GM21619 (cell line): ENCODE results near the gene ANKRD62.
"Not testable (repeated sequence)": the region's sequence is repeated elsewhere in the genome, so short reads cannot be mapped to it uniquely, and the experiment has no call there.

Source experiments
- ATAC-seq: cut with Tn5 transposase; IDR thresholded peaks from one replicate; pipeline ENCODE4 v1.9.1; 2021; ENCODE audit not compliant: unreplicated experiment

The ANKRD62 gene

DNA sequence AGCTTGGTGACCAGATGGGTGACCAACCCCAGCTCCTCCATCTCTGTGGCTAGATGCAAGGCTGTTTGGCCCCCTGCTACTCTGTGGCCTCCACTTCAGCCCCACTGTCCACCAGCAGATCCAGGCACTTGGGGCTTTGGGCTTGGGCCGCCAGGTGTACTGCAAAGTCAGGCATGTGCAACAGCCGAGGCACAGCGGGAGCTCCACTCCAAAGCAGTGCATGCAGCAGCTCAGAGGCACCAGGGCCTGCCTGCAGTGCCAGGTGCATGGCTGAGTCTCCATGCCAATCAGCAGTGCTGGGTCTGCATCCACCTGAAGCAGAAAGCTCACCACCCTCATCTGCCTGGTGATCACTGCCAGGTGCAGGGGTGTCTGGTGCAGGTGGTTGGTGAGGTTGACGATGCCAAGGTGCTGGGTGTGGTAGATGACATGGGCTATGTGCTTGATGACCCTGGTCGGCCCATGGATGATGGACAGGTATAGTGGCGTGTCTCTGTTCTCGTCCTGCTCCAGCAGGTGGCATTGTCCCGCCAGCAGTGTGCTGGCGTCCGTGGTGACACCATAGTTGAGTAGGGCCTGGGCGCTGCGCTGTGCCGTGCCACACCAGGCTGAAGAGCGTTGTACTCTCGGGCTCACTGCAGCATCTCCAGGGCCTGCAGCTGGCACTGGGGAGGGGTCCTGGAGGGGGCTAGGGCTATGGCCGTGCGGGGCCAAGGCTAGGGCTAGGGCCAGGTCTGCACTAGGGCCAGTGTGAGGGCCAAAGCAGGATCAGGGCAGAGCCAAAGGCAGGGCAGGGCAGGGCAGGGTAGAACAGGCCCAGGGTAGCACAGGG, 1.0 kb upstream of the ANKRD62 start:
- no peak for ATAC-seq

DNA sequence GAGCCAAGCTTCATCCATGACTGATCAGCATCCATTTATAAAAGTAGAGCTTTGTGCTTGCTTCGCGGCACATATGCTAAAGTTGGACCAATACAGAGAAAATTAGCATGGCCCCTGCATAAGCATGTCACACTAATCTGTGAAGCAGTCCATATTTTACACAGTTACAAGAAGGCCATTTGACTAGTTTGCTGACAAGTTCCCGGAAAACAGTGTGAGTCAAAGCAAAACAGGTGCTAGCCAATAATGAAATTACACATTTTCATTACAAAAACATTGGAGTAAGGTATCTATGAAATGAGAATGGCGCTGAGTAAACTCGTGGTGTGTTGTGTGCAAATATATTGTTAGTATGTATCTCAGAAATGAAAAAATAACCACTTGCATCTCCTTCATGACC, 4.7 kb downstream of the ANKRD62 start:
- ATAC-seq: no peak

DNA sequence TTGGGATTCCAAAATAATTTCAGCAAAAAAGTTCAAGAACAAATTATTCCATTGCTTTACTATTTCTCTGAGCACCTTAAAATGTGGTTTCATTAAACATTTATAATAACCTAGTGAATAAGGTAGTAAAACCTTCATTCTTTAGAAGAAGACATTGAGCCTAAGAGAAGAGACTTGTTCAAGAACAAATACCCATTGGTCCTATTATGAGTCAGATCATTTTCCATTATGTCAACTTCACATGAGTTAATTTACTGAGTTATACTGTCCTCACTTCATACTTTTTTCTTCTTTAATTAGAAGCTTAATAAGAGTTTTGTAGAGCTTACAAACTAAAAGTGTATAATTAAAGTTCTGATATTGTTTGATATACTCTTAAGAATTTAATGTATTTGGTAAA, 5.5 kb downstream of the ANKRD62 start:
- no peak for ATAC-seq

DNA sequence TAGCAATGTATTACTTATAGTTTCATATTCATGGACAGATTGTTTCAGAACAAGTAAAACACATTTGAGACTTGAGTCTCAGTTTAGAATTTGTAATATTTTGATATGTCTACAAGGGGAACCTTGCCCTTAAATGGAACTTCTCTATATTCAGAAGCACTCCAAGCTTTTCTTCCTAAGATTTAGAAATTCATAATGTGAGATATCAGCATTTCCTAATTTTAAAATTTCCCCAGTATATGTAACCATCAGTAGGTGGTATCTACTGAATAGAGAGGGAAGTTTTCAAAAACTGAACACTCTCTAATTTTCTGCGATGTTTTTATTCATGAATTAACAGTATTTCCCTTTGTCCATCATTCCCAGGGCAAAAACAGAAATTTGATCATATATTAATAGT, 7.6 kb downstream of the ANKRD62 start:
- ATAC-seq: no peak

DNA sequence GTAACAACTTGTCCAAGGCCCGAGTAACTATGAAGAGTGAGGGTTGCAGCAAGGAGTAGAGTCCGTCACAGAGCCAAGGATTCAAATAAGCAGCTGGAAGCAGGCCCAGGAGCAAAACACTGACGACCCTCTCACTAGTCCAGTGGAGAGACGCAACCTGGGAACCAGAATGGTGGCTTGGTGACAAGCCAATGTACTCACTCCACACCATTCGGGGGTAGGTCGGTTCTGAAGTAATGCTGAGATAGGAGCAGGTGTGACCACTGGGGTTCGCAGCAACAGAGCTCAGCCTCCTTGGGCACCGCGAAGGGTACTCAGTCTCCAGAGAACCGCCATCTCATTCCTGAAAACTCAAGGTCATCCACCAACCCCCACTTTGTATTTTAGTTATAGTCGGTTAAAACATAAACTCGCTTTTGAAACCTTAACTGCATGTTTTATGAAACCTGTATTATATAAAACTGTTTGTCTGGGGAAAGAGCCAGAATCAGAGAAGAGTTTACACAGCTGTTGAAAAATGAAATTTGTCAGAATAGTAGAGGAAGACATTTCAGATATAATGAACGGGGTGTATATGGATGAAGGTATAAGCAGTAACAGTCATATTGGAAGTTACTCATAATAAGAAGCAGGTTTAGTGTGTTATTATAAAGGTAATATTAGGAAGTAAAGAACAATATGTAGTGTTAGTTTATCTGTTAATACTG, 8.6 kb downstream of the ANKRD62 start:
- ATAC-seq: no peak

DNA sequence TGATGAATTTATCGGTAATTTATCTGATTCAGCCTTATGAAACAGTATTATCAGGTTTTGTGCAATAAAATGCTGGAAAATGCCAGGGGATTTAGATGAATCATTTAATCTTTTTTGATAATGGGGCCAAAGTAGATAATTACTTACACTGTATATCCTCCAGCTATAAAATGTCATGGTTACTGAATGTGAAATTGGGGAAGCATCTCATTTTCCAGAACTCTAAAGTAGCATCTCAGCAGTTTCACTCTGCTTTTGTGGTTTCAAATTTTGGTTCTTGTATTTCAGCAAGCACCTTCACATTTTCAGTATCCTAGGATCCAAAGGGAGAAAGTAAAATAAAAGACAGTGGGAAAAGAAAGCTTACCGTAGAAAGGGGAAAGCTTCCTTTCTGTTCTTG, 12.8 kb downstream of the ANKRD62 start:
- no peak for ATAC-seq

DNA sequence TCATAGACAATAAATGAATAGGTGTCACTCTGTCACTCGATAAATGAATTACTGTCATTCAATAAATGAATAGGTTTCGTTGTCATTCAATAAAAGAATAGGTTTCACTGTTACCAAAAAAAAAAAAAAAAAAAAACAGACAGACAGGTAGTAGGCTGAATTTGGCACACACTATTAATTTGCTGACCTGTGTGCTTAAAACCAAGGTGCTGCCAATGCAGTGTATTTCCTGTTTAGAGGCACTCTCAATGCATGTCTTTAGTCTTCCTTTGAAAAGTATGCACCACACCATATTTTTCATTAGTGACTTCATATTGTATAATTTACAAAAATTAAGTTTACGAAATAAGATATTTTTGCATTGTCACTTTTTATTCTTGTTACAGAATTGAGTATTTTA, 16.2 kb downstream of the ANKRD62 start:
- ATAC-seq: no peak

DNA sequence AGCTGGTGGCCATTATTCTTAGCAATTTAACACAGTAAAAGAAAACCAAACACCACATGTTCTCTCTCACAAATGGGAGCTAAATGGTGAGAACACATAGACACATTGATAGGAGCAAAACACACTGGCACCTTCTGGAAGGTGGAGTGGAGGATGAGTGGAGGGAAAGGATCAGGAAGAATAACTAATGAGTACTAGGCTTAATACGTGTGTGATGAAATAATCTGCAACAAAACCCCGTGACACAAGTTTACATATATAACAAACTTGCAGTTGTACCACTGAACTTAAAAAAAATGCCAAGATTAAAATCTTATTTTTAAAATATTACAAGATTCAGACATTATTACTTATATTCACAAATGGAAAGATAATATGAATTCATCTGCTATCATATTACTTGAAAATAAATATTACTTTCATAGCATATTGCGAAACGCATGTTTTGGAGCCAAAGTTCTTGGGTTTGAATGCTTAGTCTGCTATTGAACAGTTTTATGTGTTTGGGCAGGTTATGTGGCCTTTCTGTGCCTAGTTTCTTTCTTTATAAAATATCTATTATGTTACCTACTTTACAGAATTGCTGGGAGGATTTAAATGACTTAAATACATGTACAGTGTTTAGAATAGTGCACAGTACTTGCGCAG, 20.5 kb downstream of the ANKRD62 start:
- ATAC-seq: no peak

DNA sequence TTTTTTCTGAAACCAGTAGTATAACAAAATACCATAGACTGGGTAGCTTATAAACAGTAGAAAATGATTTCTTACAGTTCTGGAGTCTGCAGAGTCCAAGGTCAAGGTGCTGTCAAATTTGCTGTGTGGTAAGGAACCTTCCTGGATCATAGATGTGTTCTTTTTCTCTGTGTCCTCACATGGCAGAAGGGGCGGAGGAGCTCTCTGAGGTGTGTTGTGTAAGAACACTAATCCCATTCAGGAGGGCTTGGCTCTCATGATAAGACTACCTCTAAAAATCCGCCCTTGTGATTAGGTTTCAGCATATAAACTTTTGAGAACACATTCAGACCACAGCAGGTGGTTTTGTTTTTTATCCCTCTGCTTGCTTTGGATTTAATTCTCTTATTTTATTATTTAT, 25.7 kb downstream of the ANKRD62 start:
- no peak for ATAC-seq

DNA sequence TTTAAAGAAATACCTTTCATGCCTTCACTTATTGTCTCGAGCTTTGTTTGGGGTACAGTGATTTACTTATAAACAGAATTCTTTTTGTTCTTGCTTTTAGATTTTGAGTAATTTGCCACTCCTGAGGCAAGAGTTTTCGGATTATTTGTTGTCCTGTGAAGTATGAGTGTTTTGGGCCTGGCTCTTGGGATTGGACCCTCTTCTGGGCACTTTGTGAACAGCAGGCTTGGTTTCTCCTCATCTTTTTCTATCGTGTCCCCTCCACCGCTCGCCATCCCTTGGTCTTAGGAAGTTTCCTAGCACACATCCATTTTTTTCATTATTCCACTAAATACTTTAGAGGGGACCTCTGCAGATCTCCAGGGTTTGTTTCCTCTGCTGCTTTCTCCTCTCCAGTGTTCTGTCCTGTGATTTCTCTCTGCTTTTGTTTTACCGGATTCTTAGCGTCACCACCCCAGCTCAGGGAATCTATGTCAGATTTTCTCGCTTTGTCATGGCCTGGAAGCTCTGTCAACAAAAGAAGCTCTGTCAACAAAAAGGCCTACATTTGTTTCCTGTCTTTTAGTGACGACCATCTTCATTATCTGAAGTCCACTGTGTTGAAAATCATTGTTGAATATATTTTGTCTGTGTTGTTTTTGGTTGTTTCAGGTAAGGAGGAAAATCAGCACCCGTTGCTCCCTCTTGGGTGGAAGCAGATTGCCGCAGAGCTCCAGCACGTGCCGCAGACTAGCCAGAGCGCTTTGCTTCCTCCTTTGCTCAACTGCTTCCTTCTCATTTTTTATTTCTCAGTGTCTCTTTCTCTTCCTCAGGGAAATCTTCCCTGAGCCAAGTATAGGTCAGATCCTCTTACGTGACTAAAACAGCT, 27.8 kb downstream of the ANKRD62 start:
- ATAC-seq: no peak

DNA sequence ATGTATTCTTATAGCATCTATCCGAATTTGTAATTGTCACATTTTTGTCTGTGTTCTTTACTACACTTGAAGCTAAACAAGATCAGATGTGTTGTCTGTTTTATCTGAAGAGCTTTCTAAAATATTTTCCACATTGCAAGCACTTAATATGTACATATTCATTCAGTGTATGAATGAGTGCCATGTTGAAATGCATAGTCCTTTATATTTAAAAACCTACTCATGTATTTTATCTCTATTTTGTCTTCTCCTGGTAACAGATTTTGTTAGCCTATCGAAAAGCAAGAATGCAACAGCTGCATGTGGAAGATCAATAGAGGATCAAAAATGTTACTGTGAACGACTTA, 28.4 kb downstream of the ANKRD62 start:
- not testable (repeated sequence) for ATAC-seq

DNA sequence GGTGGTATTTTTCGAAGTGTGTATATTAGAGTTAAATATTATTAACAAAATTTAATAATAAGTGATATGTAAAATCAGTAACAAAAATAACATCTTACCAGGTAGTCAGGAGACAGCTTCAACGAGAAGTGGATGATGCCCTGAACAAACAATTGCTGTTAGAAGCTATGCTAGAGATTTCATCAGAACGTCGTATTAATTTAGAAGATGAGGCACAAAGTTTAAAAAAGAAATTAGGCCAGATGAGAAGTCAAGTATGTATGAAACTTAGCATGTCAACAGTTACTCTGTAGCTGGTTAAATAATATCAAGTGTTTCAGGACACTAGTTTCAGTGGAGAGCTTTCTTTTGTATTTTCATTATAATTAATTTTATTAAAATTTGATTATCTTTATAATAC, 34.0 kb downstream of the ANKRD62 start:
- not testable (repeated sequence) for ATAC-seq

DNA sequence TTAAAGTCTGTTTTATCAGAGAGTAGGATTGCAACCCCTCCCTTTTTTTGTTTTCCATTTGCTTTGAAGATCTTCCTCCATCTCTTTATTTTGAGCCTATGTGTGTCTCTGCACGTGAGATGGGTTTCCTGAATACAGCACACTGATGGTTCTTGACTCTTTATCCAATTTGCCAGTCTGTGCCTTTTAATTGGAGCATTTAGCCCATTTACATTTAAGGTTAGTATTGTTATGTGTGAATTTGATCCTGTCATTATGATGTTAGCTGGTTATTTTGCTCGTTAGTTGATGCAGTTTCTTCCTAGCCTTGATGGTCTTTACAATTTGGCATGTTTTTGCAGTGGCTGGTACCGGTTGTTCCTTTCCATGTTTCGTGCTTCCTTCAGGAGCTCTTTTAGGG, 45.2 kb downstream of the ANKRD62 start:
- not testable (repeated sequence) for ATAC-seq

DNA sequence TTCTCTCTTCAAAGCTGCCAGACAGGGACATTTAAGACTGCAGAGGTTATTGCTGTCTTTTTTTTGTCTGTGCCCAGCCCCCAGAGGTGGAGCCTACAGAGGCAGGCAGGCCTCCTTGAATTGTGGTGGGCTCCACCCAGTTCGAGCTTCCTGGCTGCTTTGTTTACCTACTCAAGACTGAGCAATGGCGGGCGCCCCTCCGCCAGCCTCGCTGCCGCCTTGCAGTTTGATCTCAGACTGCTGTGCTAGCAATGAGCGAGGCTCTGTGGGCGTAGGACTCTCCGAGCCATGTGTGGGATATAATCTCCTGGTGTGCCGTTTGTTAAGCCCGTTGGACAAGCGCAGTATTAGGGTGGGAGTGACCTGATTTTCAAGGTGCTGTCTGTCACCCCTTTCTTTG, 47.2 kb downstream of the ANKRD62 start:
- ATAC-seq: not testable (repeated sequence)

DNA sequence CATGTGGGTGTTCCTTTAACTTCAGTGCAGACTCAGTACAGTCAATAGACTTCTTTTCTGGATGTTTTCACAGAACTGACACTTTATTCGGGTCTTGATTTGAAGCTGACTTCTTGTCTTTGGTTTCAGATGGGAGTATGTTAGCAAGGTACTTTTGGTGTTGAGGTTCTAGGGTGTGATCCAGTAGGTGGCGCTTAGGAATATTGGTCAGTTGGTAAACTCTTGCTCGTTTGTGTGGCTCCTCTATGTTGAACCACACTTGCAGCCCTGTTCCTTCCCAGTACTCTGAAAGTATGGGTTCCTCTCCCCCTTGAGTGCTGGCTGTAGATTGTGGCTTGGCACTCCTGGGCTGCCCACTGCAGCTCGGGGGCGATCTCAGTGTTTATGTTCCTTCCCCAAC, 48.1 kb downstream of the ANKRD62 start:
- not testable (repeated sequence) for ATAC-seq

DNA sequence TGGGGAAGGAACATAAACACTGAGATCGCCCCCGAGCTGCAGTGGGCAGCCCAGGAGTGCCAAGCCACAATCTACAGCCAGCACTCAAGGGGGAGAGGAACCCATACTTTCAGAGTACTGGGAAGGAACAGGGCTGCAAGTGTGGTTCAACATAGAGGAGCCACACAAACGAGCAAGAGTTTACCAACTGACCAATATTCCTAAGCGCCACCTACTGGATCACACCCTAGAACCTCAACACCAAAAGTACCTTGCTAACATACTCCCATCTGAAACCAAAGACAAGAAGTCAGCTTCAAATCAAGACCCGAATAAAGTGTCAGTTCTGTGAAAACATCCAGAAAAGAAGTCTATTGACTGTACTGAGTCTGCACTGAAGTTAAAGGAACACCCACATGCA, 55.8 kb downstream of the ANKRD62 start:
- not testable (repeated sequence) for ATAC-seq

DNA sequence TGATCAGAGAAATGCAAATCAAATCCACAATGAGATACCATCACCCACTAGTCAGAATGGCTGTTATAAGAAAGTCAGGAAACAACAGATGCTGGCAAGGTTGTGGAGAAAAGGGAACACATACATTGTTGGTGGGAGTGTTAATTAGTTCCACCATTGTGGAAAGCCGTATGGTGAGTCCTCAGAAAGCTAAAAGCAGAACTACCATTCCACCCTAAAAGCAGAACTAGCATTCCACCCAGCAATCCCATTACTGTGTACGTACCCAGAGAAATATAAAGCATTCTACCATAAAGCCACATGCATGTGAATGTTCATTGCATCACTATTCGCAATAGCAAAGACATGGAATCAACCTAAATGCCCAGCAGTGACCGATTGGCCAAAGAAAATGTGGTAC, 60.7 kb downstream of the ANKRD62 start:
- ATAC-seq: no peak

DNA sequence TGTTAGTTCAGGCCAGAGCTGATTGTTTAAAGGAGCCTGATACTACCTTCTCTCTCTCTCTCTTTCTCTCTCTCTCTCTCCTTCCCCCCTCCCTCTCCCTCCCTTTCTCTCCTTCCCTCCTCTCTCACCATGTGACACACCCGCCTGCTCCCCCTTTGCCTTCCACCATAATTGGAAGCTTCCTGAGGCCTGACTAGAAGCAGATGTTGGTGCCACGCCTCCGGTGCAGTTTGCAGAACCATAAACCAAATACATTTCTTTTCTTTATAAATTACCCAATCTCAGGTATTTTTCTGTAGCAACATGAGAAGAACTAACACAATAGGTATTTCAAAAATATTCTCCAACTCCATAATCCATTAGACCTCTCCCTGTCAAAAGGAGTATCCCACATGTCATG, 62.4 kb downstream of the ANKRD62 start:
- no peak for ATAC-seq

DNA sequence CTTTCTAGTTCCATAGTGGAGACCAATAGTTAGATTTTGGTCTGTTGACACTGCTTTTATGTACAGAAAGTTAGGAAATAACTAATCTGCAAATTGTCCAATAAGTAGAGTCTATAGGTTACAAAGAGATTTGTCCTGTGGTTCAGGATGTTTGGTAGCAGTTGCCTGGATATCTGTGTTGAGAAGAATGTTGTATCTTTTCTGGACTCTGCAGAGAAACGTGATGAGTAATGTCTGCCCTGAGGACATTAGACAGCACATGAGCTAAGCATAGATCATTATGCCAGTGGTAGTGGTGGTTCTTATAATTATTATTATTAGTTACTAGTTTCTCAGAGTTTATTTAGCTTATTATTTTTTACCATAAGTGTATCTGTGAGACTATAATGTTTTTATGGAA, 65.8 kb downstream of the ANKRD62 start:
- ATAC-seq: no peak

DNA sequence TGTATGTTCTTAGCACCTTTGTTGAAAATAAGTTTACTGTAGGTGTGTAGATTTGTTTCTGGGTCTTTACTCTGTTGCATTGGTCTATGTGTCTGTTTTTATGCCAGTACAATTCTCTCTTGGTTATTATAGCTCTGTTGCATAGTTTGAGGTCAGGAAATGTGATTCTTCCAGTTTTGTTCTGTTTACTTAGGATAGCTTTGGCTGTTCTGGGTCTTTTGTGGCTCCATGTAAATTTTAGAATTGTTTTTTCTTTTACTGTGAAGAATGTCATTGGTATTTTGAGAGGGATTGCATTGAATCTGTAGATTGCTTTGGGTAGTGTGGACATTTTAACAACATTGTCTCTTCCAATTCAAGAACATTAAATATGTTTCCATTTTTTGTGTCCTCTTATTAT, 69.1 kb downstream of the ANKRD62 start:
- ATAC-seq: no peak
